ENCODE measurements around the gene NISCH. TPM values are rescaled to one million over a fixed set of nuclear protein-coding genes. Genes with fewer than 3 reads are reported as not detected.

Gene NISCH
- total RNA-seq, 1 donor from 2014 or later: 89.5 TPM

DNA sequence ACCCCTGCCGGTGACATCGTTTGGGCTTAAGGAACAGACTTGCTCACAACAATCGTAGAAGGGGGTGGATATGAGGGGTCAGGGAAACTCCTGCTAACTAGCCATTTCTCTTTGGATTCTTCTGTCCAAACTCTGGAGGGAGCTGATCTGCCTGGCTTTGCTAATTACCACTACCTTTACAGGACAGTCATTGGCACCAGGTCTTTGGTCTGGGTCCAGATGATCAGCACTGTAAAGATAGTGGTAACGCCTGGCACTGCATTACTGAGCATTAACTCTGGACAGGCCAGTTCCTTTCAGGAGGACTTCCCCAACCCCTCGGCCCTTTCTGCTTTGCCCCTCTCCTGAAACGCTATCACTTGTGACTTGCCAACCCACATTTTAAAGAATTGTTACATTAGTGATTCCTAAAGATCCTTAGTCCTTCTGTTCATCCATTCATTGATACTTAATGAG, 81.8 kb downstream of the NISCH start:
- ATAC-seq (ENCODE audit: low read depth) (no peak), DNase-seq (no peak)
- ChIA-PET CTCF (no interaction called here), POLR2A (interaction anchor here (0.5 kb wide), 1 partner anchor 1061 kb away, joined by 3 read pairs; no protein-coding TSS in a partner anchor)
- Mint-ChIP-seq H3K36me3 (ENCODE audit: low read depth) (peaks cover 31% of the 10 kb centered on the region), H3K9me3 (no peaks in the 10 kb centered on the region), H3K27ac (peak overlapping the region; percentile 96), H3K4me1 (peaks cover 42% of the 10 kb centered on the region), H3K4me3 (peak overlapping the region; percentile 98), H3K27me3 (no peaks in the 10 kb centered on the region)
- TF ChIP-seq, protein P1, sequence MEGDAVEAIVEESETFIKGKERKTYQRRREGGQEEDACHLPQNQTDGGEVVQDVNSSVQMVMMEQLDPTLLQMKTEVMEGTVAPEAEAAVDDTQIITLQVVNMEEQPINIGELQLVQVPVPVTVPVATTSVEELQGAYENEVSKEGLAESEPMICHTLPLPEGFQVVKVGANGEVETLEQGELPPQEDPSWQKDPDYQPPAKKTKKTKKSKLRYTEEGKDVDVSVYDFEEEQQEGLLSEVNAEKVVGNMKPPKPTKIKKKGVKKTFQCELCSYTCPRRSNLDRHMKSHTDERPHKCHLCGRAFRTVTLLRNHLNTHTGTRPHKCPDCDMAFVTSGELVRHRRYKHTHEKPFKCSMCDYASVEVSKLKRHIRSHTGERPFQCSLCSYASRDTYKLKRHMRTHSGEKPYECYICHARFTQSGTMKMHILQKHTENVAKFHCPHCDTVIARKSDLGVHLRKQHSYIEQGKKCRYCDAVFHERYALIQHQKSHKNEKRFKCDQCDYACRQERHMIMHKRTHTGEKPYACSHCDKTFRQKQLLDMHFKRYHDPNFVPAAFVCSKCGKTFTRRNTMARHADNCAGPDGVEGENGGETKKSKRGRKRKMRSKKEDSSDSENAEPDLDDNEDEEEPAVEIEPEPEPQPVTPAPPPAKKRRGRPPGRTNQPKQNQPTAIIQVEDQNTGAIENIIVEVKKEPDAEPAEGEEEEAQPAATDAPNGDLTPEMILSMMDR (IDR thresholded peaks at IDR 0.05): no peak
- intact Hi-C loops (cut with micrococcal nuclease): loop anchor here (2.0 to 10.0 kb wide), 9 partner anchors 64 to 1150 kb away; partner anchors contain the start of genes ACY1, DUSP7, ITIH1 and MANF

DNA sequence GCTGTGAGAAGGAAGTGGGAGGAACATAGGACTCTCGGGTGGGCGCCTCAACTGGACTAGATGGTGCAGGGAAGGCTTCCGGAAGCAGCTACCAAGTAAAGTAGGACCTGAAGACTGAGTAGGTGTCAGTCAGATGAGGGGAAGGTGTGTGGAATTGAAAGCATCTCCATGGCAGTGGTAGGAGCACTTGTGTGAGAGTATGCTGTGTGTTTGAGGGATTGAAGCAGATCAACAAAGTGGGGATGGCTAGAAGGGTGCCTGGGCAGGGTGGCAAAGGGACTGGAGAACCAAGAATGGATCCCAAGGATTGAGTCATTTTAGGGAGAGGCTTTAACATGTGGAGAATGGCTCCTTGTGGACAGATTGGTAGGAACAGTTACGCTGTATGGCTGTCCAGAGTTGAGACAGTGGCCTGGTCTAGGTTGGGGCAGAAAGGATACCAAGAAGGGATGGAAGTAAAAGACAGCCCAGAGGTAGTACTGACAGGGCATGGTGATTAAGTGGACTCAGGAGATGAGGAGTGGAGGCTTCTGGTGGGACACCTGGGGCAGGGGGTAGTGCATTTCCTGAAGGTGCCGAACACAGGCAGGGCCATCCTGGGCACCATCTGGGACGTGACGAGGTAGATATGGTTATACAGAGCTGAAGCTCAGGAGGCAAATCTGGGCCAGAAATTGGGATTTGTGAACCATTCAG, 82.5 kb downstream of the NISCH start:
- ChIA-PET POLR2A (no interaction called here), CTCF (no interaction called here)
- Mint-ChIP-seq H3K27ac (peak overlapping the region; percentile 19), H3K4me1 (peaks cover 35% of the 10 kb centered on the region), H3K36me3 (ENCODE audit: low read depth) (peaks cover 31% of the 10 kb centered on the region), H3K4me3 (peak overlapping the region; percentile 98), H3K9me3 (no peaks in the 10 kb centered on the region), H3K27me3 (no peaks in the 10 kb centered on the region)
- intact Hi-C loops (cut with micrococcal nuclease): loop anchor here (2.0 to 10.0 kb wide), 9 partner anchors 65 to 1151 kb away; partner anchors contain the start of genes ACY1, DUSP7, ITIH1 and MANF
- ATAC-seq (ENCODE audit: low read depth): no peak
- TF ChIP-seq, protein P1 (IDR thresholded peaks at IDR 0.05): no peak
- DNase-seq: no peak

GRCh38 chr3:52539010-52539653, 83.7 kb downstream of the NISCH start:
- H3K4me1 Mint-ChIP-seq: peaks cover 34% of the 10 kb centered on the region
- peak overlapping the region; percentile 57 for H3K27ac Mint-ChIP-seq
- intact Hi-C loops (cut with micrococcal nuclease): loop anchor here (5.0 to 10.0 kb wide), 8 partner anchors 236 to 1152 kb away; partner anchors contain the start of genes ACY1, DUSP7, ITIH1 and MANF
- H3K9me3 Mint-ChIP-seq: no peaks in the 10 kb centered on the region
- no peak for DNase-seq
- peaks cover 33% of the 10 kb centered on the region for H3K36me3 Mint-ChIP-seq (ENCODE audit: low read depth)
- ChIA-PET POLR2A (interaction anchor here (0.7 kb wide), 1 partner anchor 286 kb away, joined by 8 read pairs; no protein-coding TSS in a partner anchor), CTCF (no interaction called here)
- no peak overlapping the region for H3K4me3 Mint-ChIP-seq
- H3K27me3 Mint-ChIP-seq: no peaks in the 10 kb centered on the region
- no peak for ATAC-seq (ENCODE audit: low read depth)
- TF ChIP-seq, protein P1 (IDR thresholded peaks at IDR 0.05): no peak

DNA sequence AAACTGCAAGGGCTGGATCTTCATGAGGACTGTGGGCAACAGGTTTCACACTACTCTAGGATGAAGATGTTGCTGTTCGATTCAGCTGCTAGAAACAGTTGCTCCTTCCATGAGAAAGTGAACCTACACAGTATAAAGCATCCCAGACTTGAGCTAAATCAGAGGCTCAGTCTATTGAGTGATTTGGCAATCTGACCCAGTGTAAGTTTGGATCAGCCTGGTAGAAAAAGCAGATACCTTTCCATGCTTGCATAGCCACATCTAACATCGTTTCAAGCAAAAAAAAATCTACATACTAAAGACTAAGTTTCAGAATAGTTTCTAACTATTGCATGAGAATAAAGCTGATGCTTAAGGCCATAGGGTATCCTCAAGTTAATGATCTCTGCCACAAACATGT, 85.6 kb downstream of the NISCH start:
- ChIA-PET CTCF (no interaction called here), POLR2A (no interaction called here)

More for the DNA sequence above, 85.6 kb downstream of the NISCH start:
- H3K27me3 Mint-ChIP-seq: no peaks in the 10 kb centered on the region
- H3K9me3 Mint-ChIP-seq: no peaks in the 10 kb centered on the region
- no peak for ATAC-seq (ENCODE audit: low read depth)
- no peak overlapping the region for H3K4me3 Mint-ChIP-seq
- H3K36me3 Mint-ChIP-seq (ENCODE audit: low read depth): peaks cover 43% of the 10 kb centered on the region
- intact Hi-C loops (cut with micrococcal nuclease): no loop called here
- TF ChIP-seq, protein P1 (IDR thresholded peaks at IDR 0.05): no peak
- peaks cover 28% of the 10 kb centered on the region for H3K4me1 Mint-ChIP-seq
- no peak overlapping the region for H3K27ac Mint-ChIP-seq
- no peak for DNase-seq

Other genes with a start within 250 kb of the NISCH start
- 10.4 and 11.4 TPM in 2 replicates for gene TLR9, start 230.0 kb upstream of the NISCH start, total RNA-seq
- gene TWF2, start 216.4 kb upstream of the NISCH start, total RNA-seq: 74.1 and 76.7 TPM in 2 replicates
- gene PPM1M, start 209.8 kb upstream of the NISCH start, total RNA-seq: 44.4 and 44.6 TPM in 2 replicates
- 84.1 and 86.4 TPM in 2 replicates for gene WDR82, start 177.0 kb upstream of the NISCH start, total RNA-seq
- gene GLYCTK, start 167.8 kb upstream of the NISCH start, total RNA-seq: 28.2 and 33.5 TPM in 2 replicates
- 22.8 and 25.8 TPM in 2 replicates for gene DNAH1, start 139.3 kb upstream of the NISCH start, total RNA-seq
- 98.7 and 105 TPM in 2 replicates for gene BAP1, start 45.6 kb upstream of the NISCH start, total RNA-seq
- 6.4 and 7.5 TPM in 2 replicates for gene PHF7, start 44.9 kb upstream of the NISCH start, total RNA-seq
- gene SEMA3G, start 10.5 kb upstream of the NISCH start, total RNA-seq: not detected in 2 replicates
- 0.32 TPM in 1 of 2 replicates, not detected in the other for gene TNNC1, start 1.6 kb upstream of the NISCH start, total RNA-seq
- 0.64 and 0.71 TPM in 2 replicates for gene STAB1, start 39.7 kb downstream of the NISCH start, total RNA-seq
- 9.5 and 9.9 TPM in 2 replicates for gene NT5DC2, start 78.3 kb downstream of the NISCH start, total RNA-seq
- gene UQCC5, start 81.0 kb downstream of the NISCH start, total RNA-seq: 11.7 and 13.6 TPM in 2 replicates
- 60.0 and 62.1 TPM in 2 replicates for gene PBRM1, start 230.3 kb downstream of the NISCH start, total RNA-seq
- 137 and 145 TPM in 2 replicates for gene GNL3, start 230.4 kb downstream of the NISCH start, total RNA-seq